22Rv1 (cell line): ENCODE measurements around the gene PEAK1.

ENCODE experiments used
- CTCF ChIP-seq: fragments of 450-650 bp; IDR thresholded peaks from 2 replicates; pipeline ENCODE4 v1.5.1; 2017; ENCODE audit warnings: mild to moderate bottlenecking
- ZFX ChIP-seq: fragments of 450-650 bp; IDR thresholded peaks from 2 replicates; pipeline ENCODE4 v1.6.1; 2017; ENCODE audit warnings: antibody characterized with exemption, borderline replicate concordance

- TF ChIP-seq CTCF (no peak), ZFX (no peak)
Observed at GRCh38 chr15:77396692-77397091, 23.2 kb downstream of the PEAK1 start.
